ENCODE data around the gene SOX1. TPM values are rescaled to one million over a fixed set of nuclear protein-coding genes. Genes with fewer than 3 reads are reported as not detected.

Gene SOX1
- 3.3 and 4.7 TPM in 2 replicates for total RNA-seq (ENCODE audit: low replicate concordance)

DNA sequence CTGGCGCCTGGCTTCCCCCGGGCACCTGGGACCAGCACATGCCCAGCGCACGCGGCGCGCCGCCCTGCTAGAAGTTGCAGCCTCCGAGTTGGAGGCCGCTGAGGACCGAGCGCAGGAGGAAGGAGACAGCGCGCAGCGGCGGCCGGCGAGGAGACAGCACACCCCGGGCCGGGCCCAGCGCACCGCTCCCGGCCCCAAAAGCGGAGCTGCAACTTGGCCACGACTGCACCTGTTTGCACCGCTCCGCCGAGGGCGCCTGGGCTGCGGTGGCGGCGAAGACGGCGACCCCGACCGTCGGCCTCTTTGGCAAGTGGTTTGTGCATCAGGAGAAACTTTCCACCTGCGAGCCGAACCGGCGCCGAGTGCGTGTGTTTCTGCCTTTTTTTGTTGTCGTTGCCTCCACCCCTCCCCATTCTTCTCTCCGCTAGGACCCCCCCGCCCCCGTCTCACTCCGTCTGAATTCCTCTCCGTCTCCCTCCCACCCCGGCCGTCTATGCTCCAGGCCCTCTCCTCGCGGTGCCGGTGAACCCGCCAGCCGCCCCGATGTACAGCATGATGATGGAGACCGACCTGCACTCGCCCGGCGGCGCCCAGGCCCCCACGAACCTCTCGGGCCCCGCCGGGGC lies at the start of gene SOX1:
TSS of gene SOX1 (plus strand) at position 34 of the 626 bp plus-strand sequence. CDS start at position 544, 510 bp downstream.
- H3K27me3 Mint-ChIP-seq (ENCODE audit: insufficient read depth, low read depth), result peaks cover 34% of the 10 kb centered on the region
- H3K4me1 Mint-ChIP-seq, result peaks cover 51% of the 10 kb centered on the region

GRCh38 chr13:112024577-112024976 lies 42.4 kb upstream of the SOX1 start:
- Histone ChIP-seq H4K20me1 (ENCODE audit: low read depth) (no peaks in the 10 kb centered on the region), H3K27ac (no peak overlapping the region), H3K4me3 (no peak overlapping the region), H3K4me1 (no peaks in the 10 kb centered on the region), H3K4me2 (no peak overlapping the region), H3K27me3 (no peaks in the 10 kb centered on the region), H2AFZ (replicated peaks) (no peak overlapping the region), H3K9ac (no peak overlapping the region), H3K79me2 (ENCODE audit: low read depth) (no peaks in the 10 kb centered on the region), H3F3A (ENCODE audit: low read depth) (no peaks in the 10 kb centered on the region), H3K9me3 (ENCODE audit: low read depth) (no peaks in the 10 kb centered on the region), H3K36me3 (no peaks in the 10 kb centered on the region)
- no peak for TF ChIP-seq EZH2 (IDR thresholded peaks at IDR 0.05)
- no peak for TF ChIP-seq EZH2phosphoT487 (IDR thresholded peaks at IDR 0.05)
- TF ChIP-seq CTCF (IDR thresholded peaks at IDR 0.05), result no peak
- peaks cover 15% of the 10 kb centered on the region for H3K9me3 Mint-ChIP-seq
- DNase-seq (ENCODE audit: low spot score), result no peak
- H3K4me3 Mint-ChIP-seq, result no peak overlapping the region
- no peaks in the 10 kb centered on the region for H3K36me3 Mint-ChIP-seq
- H3K4me1 Mint-ChIP-seq, result no peaks in the 10 kb centered on the region
- no peak overlapping the region for H3K27ac Mint-ChIP-seq
- peaks cover 6% of the 10 kb centered on the region for H3K27me3 Mint-ChIP-seq (ENCODE audit: insufficient read depth, low read depth)

More for the DNA sequence above, at the start of gene SOX1:
- H3K9me3 Mint-ChIP-seq, result no peaks in the 10 kb centered on the region
- H3K36me3 Mint-ChIP-seq, result peaks cover 14% of the 10 kb centered on the region
- TF ChIP-seq EZH2 (IDR thresholded peaks at IDR 0.05), result peak; percentile 74
- TF ChIP-seq CTCF (IDR thresholded peaks at IDR 0.05), result no peak
- TF ChIP-seq EZH2phosphoT487 (IDR thresholded peaks at IDR 0.05), result peak; percentile 87
- DNase-seq (ENCODE audit: low spot score), result peak; percentile 87
- Histone ChIP-seq H3K27me3 (peaks cover 99% of the 10 kb centered on the region), H3K4me3 (peak within 1 kb of the TSS; percentile 56), H3K27ac (no peak within 1 kb of the TSS), H3K79me2 (ENCODE audit: low read depth) (peaks cover 9% of the 10 kb centered on the region), H3K4me2 (peak within 1 kb of the TSS; percentile 92), H3K9me3 (ENCODE audit: low read depth) (no peaks in the 10 kb centered on the region), H3F3A (ENCODE audit: low read depth) (peaks cover 49% of the 10 kb centered on the region), H2AFZ (replicated peaks) (peak within 1 kb of the TSS; percentile 12), H3K4me1 (peaks cover 48% of the 10 kb centered on the region), H3K9ac (no peak within 1 kb of the TSS), H4K20me1 (ENCODE audit: low read depth) (peaks cover 54% of the 10 kb centered on the region), H3K36me3 (no peaks in the 10 kb centered on the region)
- H3K27ac Mint-ChIP-seq, result peak within 1 kb of the TSS; percentile 78
- peak within 1 kb of the TSS; percentile 94 for H3K4me3 Mint-ChIP-seq

DNA sequence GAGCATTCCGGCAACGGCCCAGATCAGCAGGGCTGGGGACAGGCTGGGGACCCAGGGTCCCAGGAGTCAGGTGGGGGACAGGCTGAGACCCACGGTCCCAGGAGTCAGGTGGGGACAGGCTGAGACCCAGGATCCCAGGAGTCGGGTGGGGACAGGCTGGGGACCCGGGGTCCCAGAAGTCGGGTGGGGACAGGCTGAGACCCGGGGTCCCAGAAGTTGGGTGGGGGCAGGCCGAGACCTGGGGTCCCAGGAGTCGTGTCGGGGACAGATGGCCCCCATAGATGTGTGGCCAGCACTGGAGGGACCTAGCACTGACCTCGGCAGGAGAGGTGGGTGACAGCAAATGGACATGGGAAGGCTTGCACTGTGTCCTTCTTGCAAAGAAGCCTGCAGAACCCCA lies 39.7 kb upstream of the SOX1 start:
- H3K4me1 Mint-ChIP-seq, result peaks cover under 1% of the 10 kb centered on the region
- Histone ChIP-seq H3F3A (ENCODE audit: low read depth) (no peaks in the 10 kb centered on the region), H3K27me3 (no peaks in the 10 kb centered on the region), H3K4me1 (no peaks in the 10 kb centered on the region), H2AFZ (replicated peaks) (no peak overlapping the region), H4K20me1 (ENCODE audit: low read depth) (no peaks in the 10 kb centered on the region), H3K9me3 (ENCODE audit: low read depth) (no peaks in the 10 kb centered on the region), H3K4me3 (no peak overlapping the region), H3K79me2 (ENCODE audit: low read depth) (no peaks in the 10 kb centered on the region), H3K27ac (no peak overlapping the region), H3K9ac (no peak overlapping the region), H3K4me2 (no peak overlapping the region), H3K36me3 (no peaks in the 10 kb centered on the region)
- H3K9me3 Mint-ChIP-seq, result peaks cover 9% of the 10 kb centered on the region
- DNase-seq (ENCODE audit: low spot score), result no peak
- H3K4me3 Mint-ChIP-seq, result no peak overlapping the region
- H3K27ac Mint-ChIP-seq, result peak overlapping the region; percentile 54
- H3K36me3 Mint-ChIP-seq, result no peaks in the 10 kb centered on the region
- H3K27me3 Mint-ChIP-seq (ENCODE audit: insufficient read depth, low read depth), result peaks cover 10% of the 10 kb centered on the region
- TF ChIP-seq CTCF (IDR thresholded peaks at IDR 0.05), result no peak
- no peak for TF ChIP-seq EZH2 (IDR thresholded peaks at IDR 0.05)
